ENCODE measurements around the gene GRAMD2B. TPM values are rescaled to one million over a fixed set of nuclear protein-coding genes. Genes with fewer than 3 reads are reported as not detected.

The GRAMD2B gene
- total and polyA plus RNA-seq, 2 of the 8 experiments (the other 6 are each of a cell fraction or from before 2014, with no cell fraction given): 6.4 to 9.4 TPM

- TF ChIP-seq, protein P1, sequence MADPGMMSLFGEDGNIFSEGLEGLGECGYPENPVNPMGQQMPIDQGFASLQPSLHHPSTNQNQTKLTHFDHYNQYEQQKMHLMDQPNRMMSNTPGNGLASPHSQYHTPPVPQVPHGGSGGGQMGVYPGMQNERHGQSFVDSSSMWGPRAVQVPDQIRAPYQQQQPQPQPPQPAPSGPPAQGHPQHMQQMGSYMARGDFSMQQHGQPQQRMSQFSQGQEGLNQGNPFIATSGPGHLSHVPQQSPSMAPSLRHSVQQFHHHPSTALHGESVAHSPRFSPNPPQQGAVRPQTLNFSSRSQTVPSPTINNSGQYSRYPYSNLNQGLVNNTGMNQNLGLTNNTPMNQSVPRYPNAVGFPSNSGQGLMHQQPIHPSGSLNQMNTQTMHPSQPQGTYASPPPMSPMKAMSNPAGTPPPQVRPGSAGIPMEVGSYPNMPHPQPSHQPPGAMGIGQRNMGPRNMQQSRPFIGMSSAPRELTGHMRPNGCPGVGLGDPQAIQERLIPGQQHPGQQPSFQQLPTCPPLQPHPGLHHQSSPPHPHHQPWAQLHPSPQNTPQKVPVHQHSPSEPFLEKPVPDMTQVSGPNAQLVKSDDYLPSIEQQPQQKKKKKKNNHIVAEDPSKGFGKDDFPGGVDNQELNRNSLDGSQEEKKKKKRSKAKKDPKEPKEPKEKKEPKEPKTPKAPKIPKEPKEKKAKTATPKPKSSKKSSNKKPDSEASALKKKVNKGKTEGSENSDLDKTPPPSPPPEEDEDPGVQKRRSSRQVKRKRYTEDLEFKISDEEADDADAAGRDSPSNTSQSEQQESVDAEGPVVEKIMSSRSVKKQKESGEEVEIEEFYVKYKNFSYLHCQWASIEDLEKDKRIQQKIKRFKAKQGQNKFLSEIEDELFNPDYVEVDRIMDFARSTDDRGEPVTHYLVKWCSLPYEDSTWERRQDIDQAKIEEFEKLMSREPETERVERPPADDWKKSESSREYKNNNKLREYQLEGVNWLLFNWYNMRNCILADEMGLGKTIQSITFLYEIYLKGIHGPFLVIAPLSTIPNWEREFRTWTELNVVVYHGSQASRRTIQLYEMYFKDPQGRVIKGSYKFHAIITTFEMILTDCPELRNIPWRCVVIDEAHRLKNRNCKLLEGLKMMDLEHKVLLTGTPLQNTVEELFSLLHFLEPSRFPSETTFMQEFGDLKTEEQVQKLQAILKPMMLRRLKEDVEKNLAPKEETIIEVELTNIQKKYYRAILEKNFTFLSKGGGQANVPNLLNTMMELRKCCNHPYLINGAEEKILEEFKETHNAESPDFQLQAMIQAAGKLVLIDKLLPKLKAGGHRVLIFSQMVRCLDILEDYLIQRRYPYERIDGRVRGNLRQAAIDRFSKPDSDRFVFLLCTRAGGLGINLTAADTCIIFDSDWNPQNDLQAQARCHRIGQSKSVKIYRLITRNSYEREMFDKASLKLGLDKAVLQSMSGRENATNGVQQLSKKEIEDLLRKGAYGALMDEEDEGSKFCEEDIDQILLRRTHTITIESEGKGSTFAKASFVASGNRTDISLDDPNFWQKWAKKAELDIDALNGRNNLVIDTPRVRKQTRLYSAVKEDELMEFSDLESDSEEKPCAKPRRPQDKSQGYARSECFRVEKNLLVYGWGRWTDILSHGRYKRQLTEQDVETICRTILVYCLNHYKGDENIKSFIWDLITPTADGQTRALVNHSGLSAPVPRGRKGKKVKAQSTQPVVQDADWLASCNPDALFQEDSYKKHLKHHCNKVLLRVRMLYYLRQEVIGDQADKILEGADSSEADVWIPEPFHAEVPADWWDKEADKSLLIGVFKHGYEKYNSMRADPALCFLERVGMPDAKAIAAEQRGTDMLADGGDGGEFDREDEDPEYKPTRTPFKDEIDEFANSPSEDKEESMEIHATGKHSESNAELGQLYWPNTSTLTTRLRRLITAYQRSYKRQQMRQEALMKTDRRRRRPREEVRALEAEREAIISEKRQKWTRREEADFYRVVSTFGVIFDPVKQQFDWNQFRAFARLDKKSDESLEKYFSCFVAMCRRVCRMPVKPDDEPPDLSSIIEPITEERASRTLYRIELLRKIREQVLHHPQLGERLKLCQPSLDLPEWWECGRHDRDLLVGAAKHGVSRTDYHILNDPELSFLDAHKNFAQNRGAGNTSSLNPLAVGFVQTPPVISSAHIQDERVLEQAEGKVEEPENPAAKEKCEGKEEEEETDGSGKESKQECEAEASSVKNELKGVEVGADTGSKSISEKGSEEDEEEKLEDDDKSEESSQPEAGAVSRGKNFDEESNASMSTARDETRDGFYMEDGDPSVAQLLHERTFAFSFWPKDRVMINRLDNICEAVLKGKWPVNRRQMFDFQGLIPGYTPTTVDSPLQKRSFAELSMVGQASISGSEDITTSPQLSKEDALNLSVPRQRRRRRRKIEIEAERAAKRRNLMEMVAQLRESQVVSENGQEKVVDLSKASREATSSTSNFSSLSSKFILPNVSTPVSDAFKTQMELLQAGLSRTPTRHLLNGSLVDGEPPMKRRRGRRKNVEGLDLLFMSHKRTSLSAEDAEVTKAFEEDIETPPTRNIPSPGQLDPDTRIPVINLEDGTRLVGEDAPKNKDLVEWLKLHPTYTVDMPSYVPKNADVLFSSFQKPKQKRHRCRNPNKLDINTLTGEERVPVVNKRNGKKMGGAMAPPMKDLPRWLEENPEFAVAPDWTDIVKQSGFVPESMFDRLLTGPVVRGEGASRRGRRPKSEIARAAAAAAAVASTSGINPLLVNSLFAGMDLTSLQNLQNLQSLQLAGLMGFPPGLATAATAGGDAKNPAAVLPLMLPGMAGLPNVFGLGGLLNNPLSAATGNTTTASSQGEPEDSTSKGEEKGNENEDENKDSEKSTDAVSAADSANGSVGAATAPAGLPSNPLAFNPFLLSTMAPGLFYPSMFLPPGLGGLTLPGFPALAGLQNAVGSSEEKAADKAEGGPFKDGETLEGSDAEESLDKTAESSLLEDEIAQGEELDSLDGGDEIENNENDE (IDR thresholded peaks at IDR 0.05; ENCODE audit: insufficient replicate concordance, low read length): no peak
- TF ChIP-seq RNF2 (IDR thresholded peaks at IDR 0.05; ENCODE audit: borderline replicate concordance, low read depth, low read length, missing control alignments, poor library complexity, severe bottlenecking): no peak
- no peak for TF ChIP-seq SIN3A (conservative IDR thresholded peaks at IDR 0.05 in 1 of 2, IDR thresholded peaks at IDR 0.05 in 1 of 2; ENCODE audit: low read depth in 1 of 2, low read length in 2 of 2)
- TF ChIP-seq TAF7 (optimal IDR thresholded peaks at IDR 0.05; ENCODE audit: borderline replicate concordance, low read depth, low read length): no peak
These were observed 37.2 kb downstream of the GRAMD2B start (continued) for GRCh38 chr5:126460459-126460858.

All from H1 (cell line).